ENCODE measurements around the gene DIDO1.

DIDO1 gene

DNA sequence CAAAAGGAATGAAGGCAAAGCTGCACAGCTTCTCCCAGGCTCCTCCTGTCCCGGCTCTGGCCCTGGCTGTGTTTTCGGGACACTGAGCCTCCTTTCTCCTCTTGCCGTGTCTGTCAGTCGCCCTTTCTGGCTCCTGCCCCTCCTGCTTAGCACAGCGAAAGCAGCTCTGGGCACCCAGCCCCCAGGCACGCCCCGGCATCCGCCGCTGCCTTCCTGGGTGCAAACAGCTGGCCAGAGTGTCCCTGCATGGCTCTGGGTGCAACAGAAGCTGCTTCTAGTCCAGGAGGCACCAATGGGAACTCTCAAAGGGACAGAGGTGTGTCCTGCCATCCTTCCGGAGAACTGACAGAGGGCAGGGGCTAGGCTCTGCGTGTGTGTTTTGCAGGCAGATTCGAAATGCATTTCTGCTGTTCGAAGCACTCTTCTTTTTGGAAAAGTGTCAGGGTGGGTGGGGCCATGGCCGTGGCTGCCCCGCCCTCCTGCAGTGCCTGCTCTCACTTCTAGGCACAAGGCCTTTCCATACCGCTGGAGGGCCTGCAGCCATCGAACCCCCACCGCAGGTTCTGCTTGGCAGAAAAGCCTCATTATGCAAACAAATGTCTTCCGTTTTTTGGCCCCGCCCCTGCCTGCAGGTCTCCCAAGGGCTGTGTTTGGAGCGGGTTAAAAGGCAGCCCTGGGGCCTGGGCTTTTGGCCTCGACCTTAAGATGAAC lies 93.9 kb downstream of the DIDO1 start:
- no peak for TF ChIP-seq POLR2A (IDR thresholded peaks at IDR 0.05; ENCODE audit: low read length)

DNA sequence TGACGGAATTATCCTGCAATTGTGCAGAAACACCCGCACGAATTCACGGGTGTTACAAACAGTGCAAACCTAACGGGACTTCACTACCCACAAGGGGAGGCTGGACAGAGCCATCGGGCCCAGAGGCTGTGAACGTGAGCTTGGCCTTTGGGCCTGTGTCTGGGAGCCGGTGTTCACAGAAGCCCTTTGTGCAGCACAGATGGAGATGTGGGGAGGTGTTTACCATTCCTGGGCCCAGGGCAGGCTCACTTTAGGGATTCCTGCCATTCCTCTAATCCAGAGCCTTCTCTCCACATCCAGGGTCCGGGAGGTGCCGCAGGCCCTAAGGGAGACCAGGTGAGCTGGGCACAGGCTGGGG lies 94.5 kb downstream of the DIDO1 start:
- TF ChIP-seq POLR2A (IDR thresholded peaks at IDR 0.05; ENCODE audit: low read length) (no peak), GATA1 (IDR thresholded peaks at IDR 0.05; ENCODE audit: low read depth, low read length) (no peak)
- DNase-seq, result no peak

More for the DNA sequence above, 93.9 kb downstream of the DIDO1 start:
- peak; percentile 44 to 47 for DNase-seq

DNA sequence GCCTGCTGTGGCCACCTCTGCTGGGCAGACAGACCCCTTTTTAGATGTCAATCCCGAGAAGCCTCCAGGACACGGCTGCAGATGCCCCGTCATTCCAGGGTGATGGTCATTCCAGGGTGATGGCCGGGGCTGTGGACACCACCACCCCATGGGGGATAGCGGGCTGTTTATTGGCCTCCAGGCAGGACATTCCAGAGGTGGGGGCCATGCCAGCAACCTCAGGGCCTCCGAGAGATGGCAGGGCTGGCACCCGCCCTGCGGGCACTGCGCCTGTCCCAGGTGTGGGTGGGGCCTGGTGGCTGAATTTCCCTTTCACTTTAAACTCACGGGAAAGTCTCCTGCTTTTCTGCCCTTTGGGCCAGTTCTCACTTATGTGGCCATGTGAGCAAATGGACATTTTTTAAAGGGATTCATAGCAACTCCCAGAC lies 94.9 kb downstream of the DIDO1 start:
- TF ChIP-seq POLR2A (IDR thresholded peaks at IDR 0.05; ENCODE audit: low read length) (no peak), GATA1 (IDR thresholded peaks at IDR 0.05; ENCODE audit: low read depth, low read length) (no peak)
- DNase-seq, result no peak

DNA sequence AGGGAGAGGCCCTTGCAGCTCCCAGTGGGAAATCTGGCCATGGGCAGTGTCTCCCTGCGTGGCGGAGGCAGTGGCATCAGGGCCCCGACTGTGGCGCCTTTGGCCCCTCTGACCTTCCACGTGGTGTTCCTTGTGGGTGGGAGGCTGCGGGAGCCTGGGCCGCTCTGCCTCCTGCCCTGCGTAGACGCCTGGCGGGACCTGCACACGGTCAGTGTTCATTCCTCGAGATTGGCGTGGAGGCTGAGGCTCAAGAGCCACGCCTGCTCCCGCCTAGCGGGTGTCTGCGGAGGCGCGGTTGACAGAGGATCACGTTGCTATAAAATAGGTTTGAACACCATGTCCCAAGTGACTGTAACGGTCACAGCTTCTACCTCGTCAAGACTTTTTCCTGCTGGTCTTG lies 95.5 kb downstream of the DIDO1 start:
- TF ChIP-seq GATA1 (IDR thresholded peaks at IDR 0.05; ENCODE audit: low read depth, low read length) (no peak), POLR2A (IDR thresholded peaks at IDR 0.05; ENCODE audit: low read length) (no peak)
- no peak for DNase-seq

DNA sequence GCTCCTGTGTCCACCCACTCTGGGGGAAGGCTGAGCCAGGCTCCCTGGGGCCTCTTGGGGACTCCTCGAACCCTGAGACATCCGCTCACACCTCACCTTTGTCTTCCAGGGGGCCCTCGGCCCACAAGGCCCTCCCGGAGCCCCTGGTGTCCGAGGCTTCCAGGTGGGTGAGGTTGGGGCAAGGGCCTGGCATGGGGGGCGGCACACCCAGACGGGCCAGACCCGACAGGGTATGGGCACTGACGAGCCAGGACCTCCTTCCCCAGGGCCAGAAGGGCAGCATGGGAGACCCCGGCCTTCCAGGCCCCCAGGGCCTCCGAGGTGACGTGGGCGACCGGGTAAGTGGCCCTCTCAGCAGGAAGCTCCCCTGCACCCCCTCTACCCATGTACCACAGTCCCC lies 96.1 kb downstream of the DIDO1 start:
- no peak for DNase-seq
- no peak for TF ChIP-seq POLR2A (IDR thresholded peaks at IDR 0.05; ENCODE audit: low read length)

DNA sequence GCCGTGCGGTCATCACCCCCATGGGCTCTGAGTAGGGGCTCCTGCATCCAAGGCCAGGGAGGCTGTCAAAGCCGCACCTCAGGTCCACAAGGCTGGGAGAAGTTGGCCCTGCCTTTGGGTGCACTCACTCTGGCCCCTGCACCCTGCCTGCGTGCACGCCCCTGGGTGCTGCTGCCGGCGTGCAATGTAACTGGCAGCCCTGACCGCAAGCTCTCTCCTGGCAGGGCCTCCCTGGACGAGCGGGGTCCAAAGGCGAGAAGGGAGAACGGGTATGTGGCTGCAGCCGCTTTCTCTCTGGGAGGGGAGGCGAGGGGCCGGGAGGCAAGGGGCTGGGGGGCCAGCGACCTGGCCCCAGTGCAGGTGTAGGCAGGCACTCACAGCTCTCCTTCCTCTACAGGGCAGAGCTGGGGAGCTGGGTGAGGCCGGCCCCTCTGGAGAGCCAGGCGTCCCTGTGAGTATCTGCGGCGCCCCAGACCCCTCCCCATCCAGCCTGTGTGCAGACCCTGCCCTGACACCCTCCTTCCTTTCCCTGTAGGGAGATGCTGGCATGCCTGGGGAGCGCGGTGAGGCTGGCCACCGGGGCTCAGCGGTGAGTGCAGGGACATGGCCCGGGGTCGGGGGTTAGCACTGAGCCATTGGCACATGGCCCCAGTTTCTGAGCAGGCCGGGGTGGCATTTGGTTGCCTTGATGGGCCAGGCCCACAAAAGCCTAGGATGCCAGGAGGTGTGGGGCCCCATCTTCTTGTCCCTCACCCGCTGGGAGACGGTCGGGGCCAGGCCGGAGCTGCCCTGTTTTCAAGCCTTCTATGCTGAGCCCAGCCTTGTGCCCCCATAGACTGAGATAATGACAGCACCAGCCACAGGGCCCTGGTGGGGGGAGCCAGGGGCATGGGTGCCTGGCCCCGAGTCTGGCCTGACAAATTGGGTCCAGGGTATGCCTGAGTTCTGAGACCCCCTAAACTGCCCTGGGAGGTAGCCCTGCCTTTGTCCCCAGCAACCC lies 96.8 kb downstream of the DIDO1 start:
- DNase-seq, result no peak
- no peak for TF ChIP-seq GATA1 (IDR thresholded peaks at IDR 0.05; ENCODE audit: low read depth, low read length)
- TF ChIP-seq POLR2A (IDR thresholded peaks at IDR 0.05; ENCODE audit: low read length), result no peak

DNA sequence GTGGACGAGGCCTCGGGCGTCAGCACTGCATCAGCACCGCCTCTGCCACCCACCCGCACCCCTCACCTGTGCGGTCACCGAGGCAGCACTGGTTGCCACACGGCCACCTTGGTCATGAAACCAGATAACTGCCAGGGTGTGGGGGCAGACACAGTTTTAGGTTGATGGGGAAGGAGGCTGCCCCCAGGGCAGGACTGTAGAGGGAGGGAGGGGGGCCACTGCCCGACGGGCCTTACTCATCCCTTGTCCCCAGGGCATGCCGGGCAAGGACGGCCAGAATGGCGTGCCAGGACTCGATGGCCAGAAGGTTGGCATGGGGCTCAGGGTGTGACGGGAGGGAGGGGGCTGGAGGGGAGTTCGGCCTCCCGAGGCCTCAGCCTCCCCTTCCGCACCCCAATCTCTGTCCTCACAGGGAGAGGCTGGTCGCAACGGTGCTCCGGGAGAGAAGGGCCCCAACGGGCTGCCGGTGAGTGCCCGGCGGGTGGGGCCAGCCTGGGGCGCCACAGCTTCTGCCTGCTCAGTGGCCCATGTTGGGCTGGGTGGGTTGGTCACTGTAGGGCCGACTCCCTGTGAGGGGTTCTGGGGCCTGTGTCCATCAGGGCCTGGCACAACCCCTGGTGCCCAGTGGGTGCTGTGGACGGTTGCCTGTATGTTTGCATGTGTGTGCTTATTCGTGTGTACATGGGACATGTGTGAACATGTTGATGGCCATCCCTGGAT lies 97.6 kb downstream of the DIDO1 start:
- DNase-seq, result no peak
- TF ChIP-seq POLR2A (IDR thresholded peaks at IDR 0.05; ENCODE audit: low read length) (no peak), GATA1 (IDR thresholded peaks at IDR 0.05; ENCODE audit: low read depth, low read length) (no peak)

DNA sequence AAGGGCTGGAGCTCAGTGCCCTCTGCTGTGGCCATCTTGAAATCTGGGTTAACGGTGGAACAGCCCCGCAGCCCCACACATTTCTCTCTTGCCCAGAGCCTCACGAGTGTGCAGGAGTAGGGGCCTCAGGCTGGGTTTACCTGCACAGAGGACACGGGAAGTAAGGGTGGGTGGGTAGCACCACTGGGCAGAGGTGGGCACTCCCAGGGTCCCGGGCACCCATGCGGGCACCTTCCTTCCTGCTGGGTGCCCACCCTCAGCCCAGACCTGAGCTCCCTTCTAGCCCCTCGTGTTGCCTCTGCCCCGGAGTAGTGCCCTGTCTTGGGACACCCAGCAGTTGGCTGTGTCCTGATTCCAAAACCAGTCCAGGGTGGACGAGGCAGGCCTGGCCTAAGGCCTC lies 98.3 kb downstream of the DIDO1 start:
- TF ChIP-seq GATA1 (IDR thresholded peaks at IDR 0.05; ENCODE audit: low read depth, low read length), result no peak
- no peak for DNase-seq

All from erythroblast (primary cell).